SH-SY5Y (cell line): Measurements from ENCODE around the gene TRAF3.

Experiments used
- GATA2 ChIP-seq: IDR thresholded peaks from 2 replicates; pipeline ENCODE4 v1.6.1; 2011; ENCODE audit warnings: mild to moderate bottlenecking, low read depth, low read length
- GATA3 ChIP-seq: IDR thresholded peaks from 2 replicates; pipeline ENCODE4 v1.6.1; 2011; ENCODE audit warnings: low read depth, mild to moderate bottlenecking, low read length, moderate library complexity

The TRAF3 gene

GRCh38 chr14:102761206-102761605, 16.0 kb upstream of the TRAF3 start:
- TF ChIP-seq GATA3, result no peak

GRCh38 chr14:102764220-102764671, 13.0 kb upstream of the TRAF3 start:
- TF ChIP-seq GATA3 (no peak), GATA2 (no peak)

GRCh38 chr14:102768223-102769048, 8.8 kb upstream of the TRAF3 start:
- no peak for TF ChIP-seq GATA2
- TF ChIP-seq GATA3, result no peak

GRCh38 chr14:102769049-102769327, 8.3 kb upstream of the TRAF3 start:
- no peak for TF ChIP-seq GATA3
- no peak for TF ChIP-seq GATA2

DNA sequence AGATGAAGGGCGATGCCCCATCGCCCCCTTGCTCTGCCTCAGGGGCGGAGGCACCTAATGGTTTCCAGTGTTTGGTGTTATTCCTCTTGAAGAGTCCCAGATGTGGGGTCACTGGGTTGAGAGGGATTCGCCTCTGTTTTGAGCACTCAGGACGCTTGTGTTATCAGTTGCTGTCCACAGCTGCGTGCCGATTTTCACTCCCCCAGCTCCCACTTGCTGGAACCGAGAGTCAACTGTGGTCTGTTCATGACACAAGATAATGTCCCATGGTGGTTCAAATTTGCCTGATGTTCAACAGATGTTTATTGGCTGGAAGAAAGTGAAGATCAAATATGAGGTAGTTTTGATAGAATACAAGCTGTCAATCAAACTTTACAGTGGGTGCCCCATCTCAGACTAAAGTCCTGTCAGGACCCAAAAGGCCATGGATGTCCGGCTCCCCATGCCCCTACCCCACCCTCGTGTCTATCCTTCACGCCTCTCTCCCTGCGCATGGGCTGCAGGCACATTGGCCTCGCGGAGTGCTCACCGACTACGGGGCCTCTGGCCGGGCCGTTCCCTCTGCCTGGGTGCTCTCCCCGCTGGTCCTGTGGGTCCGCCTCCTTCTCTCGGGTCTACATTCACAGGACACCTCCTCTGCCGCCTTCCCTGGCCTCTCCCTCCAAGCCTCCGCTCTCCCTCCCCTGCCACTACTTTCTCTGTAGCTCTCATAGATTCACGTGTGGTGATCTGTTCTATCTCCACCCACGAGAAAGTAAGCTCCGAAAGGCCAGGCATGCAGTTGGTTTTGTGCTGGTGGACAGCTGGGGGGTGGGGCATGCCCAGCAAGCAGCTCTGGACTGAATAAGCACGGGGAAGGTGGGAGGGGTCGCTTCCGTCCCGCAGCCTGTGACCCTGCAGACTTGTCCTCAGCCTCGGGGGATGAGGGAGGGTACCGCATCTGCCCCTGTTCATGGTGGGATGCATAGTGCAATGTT, 6.8 kb upstream of the TRAF3 start:
- TF ChIP-seq GATA3, result no peak
- no peak for TF ChIP-seq GATA2

GRCh38 chr14:102771144-102771543, 6.1 kb upstream of the TRAF3 start:
- no peak for TF ChIP-seq GATA2
- no peak for TF ChIP-seq GATA3

DNA sequence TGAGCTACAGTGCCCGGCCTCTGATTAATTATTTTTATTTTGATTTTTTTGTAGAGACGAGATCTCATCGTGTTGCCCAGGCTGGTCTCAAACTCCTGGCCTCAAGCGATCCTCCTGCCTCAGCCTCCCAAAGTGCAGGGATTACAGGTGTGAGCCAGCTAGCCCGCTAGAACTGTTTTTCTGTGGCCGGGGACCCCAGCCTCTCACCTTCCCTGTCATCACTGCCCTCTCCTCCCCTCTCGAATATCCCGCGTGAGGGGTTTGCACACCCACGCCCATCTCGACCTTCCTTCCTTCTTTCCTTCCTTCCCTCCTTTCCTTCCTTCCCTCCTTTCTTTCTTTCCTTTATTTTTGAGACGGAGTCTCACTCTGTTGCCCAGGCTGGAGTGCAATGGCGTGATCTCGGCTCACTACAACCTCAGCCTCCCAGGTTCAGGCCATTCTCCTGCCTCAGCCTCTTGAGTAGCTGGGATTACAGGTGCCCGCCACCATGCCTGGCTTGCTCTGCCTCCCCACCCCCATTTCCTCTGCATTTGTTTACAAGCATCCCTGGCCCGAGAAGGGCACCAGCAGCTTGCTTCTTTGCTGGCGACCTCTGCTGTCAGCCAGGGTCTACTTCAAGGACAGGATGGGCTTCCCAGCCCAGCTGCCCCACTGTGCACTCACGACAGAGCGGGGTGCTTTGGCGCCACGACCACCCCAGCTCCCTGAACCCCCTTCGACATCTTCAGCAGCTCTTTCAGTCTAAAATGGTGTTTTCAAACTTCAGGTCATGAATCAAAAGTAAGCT, 4.3 kb upstream of the TRAF3 start:
- TF ChIP-seq GATA3 (no peak), GATA2 (no peak)

- TF ChIP-seq GATA2 (no peak), GATA3 (no peak)
Observed at GRCh38 chr14:102774391-102775153, 2.7 kb upstream of the TRAF3 start.

GRCh38 chr14:102775855-102776760, 1.1 kb upstream of the TRAF3 start:
- no peak for TF ChIP-seq GATA3
- no peak for TF ChIP-seq GATA2

DNA sequence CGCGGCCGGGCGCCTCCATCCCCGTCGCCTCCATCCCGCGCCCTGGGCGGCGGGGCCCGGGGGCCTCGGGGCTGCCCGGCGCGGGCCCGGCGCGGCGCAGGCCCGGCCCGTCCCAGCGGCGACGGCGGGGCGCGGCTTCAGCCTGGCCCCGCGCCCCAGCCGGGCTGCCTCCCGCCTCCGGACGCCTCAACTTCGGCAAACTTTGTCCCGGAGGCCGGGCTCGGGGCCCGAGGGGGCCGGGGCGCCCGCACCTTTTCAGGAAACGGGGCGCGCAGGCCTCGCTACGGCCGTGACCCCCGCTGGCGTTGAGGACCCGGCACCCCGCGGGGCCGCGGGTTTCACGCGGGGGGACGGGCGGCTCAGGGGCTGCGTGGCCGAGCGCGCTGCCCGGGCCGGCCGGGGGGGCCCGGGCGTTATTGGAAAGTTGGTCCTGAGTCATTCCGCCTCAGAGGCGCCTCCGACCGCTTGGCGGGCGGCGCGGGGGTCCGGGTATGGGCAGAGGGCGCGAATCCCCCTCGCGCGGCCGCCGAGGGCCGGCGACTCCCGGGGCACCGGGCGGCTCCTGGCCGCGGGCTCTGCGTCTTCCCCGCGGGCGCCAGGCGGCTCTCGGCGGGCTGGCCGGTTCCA, 575 bp downstream of the TRAF3 start:
- no peak for TF ChIP-seq GATA2
- no peak for TF ChIP-seq GATA3

GRCh38 chr14:102778338-102779083, 1.3 kb downstream of the TRAF3 start:
- TF ChIP-seq GATA3, result no peak
- TF ChIP-seq GATA2, result no peak
